WERI-Rb-1 (cell line): ENCODE results near the gene THBS2.

Experiments
- DNase-seq: peaks from one replicate; pipeline ENCODE4 v3.0.0-alpha.2; 2020
- H3K27ac ChIP-seq: fragments of 250-450 bp; sonication (Bioruptor Pico); 2 replicates; pipeline ENCODE4 v1.5.1; 2020; ENCODE audit warnings: mild to moderate bottlenecking, moderate library complexity
- H3K27me3 ChIP-seq: fragments of 250-450 bp; sonication (Bioruptor Pico); 2 replicates; pipeline ENCODE4 v1.5.1; 2021; ENCODE audit warnings: mild to moderate bottlenecking, low read depth, moderate library complexity; ENCODE audit not compliant: insufficient read depth, severe bottlenecking
- H3K36me3 ChIP-seq: fragments of 250-450 bp; sonication (Bioruptor Pico); 2 replicates; pipeline ENCODE4 v1.5.1; 2020; ENCODE audit warnings: mild to moderate bottlenecking, moderate library complexity
- H3K4me3 ChIP-seq: 2 replicates; pipeline ENCODE4 v1.5.1; 2011; ENCODE audit warnings: low read depth, mild to moderate bottlenecking, control low read depth, low read length
- H3K9me3 ChIP-seq: fragments of 250-450 bp; sonication (Bioruptor Pico); 2 replicates; pipeline ENCODE4 v1.5.1; 2021; ENCODE audit warnings: mild to moderate bottlenecking, moderate library complexity; ENCODE audit not compliant: severe bottlenecking
- TF ChIP-seq, protein P1 (sequence below): IDR thresholded peaks from 2 replicates; pipeline ENCODE4 v1.5.1; 2011; ENCODE audit warnings: low read depth, mild to moderate bottlenecking, control low read depth, inconsistent platforms, low read length

Gene THBS2

DNA sequence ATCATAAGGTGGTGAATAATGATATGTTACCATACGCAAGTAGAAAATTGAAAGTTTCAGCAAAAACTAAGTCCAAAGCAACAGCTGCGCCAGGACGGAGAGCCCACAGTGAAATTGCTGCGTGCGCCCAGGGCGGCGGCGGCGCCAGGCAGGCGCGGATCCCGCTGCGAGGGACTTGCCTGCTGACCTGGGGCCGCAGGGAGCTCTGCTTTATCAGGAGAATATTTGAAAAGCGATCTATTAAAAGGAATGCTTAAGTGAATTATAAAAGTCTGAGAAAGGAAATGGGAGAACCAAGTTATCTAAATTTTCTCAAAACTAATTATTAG lies 85.4 kb downstream of the THBS2 start:
- DNase-seq = no peak
- Histone ChIP-seq H3K27ac (no peak overlapping the region), H3K36me3 (no peaks in the 10 kb centered on the region), H3K9me3 (no peaks in the 10 kb centered on the region), H3K4me3 (no peak overlapping the region), H3K27me3 (no peaks in the 10 kb centered on the region)
- TF ChIP-seq, protein P1, sequence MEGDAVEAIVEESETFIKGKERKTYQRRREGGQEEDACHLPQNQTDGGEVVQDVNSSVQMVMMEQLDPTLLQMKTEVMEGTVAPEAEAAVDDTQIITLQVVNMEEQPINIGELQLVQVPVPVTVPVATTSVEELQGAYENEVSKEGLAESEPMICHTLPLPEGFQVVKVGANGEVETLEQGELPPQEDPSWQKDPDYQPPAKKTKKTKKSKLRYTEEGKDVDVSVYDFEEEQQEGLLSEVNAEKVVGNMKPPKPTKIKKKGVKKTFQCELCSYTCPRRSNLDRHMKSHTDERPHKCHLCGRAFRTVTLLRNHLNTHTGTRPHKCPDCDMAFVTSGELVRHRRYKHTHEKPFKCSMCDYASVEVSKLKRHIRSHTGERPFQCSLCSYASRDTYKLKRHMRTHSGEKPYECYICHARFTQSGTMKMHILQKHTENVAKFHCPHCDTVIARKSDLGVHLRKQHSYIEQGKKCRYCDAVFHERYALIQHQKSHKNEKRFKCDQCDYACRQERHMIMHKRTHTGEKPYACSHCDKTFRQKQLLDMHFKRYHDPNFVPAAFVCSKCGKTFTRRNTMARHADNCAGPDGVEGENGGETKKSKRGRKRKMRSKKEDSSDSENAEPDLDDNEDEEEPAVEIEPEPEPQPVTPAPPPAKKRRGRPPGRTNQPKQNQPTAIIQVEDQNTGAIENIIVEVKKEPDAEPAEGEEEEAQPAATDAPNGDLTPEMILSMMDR = no peak

DNA sequence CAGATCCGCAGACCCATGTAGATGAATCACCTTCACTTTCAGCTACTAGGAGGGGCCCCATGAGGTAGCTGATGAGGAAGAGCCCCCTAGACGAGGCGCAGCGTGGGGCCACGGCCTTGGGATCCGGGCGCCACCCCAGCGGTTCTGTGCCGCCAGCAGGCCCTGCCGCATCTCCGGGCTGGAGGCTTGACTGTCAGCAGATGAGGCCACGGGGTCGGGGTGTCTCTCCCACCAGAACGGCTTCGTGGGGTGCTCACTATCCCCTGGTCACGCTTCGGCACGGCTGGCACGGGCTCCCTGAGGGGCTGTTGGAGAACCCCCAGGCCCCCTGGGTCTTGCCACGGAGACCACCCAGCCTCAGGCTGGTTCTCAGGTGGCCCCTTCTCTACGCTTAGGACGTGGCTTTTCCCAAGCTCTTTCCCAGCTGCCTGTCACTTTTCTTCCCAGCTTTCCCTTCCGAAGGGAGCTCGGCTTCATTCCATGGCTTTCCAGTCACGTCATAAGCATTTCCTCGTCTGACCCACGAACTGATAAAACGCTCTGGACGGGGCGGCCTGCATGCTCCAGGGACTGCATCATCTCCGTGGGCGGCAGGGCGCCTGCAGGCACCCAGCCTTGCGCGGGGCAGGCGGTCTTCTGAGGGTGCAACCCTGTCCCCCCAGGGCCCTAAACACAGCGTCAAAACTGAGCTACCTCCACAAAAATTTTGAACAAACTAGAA lies 85.9 kb downstream of the THBS2 start:
- Histone ChIP-seq H3K4me3 (no peak overlapping the region), H3K27ac (no peak overlapping the region), H3K27me3 (no peaks in the 10 kb centered on the region), H3K36me3 (no peaks in the 10 kb centered on the region), H3K9me3 (no peaks in the 10 kb centered on the region)
- DNase-seq = no peak
- TF ChIP-seq, protein P1 = no peak

DNA sequence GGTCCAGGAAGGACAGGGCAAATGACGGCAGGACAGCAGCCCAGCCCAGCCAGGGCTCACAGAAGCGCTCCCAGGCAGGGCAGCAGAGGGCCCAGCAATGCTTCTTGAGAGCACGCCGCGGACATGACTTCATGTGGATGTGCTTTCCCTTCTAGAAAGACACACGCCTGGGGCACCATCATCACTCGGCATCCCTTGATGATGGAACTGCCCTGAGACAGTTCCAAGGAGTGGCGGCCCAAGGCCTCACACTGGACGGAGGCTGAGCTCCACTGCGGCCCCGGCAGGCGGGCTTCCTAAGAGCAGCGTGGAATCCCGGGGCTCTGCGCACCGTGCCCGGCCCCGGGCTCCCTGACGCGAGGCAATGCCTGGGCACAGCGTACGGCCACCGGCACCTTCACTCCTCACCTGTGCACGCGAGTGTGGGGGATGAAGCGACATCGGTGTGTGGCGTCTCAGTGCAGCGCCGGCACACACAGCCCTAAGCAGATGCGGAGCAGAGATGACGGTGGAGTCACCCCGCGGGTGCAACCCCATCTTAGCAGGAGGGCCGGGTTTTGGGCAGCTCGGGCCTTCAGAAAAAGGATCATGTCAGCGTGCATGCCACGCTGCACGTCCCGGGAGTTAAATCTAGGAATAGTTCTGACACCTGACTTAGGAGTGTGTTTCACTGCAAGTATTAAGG lies 86.6 kb downstream of the THBS2 start:
- H3K27ac ChIP-seq = no peak overlapping the region
- no peak overlapping the region for H3K4me3 ChIP-seq
- H3K27me3 ChIP-seq = no peaks in the 10 kb centered on the region
- TF ChIP-seq, protein P1 = no peak
- DNase-seq = no peak
- no peaks in the 10 kb centered on the region for H3K36me3 ChIP-seq
- no peaks in the 10 kb centered on the region for H3K9me3 ChIP-seq
